Measurements from ENCODE around the gene TGFBR2. TPM values are rescaled to one million over a fixed set of nuclear protein-coding genes. Genes with fewer than 3 reads are reported as not detected.

TGFBR2 gene
- total RNA-seq, 1 experiment from 2014 or later: 103 TPM

DNA sequence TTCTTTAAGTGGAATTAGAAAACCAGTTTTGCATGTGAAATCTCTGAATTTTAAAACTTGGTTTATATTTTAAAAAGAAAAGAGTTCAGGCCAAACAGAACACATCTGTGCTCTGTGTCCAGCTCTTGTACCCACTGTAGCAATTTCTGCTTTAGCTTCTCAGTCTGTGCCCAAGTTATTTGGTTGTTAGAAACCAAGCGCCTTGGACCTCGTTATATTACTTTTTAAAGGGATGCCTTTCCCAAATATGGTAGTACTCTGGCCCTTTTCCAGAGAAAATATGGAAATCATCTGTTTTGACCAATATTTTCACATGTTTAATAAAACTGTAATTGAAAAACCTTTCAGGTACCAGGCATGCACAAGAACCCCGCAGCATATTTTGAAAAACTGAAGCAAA is 27.3 kb downstream of the TGFBR2 start:
- Mint-ChIP-seq H3K27ac (ENCODE audit: low read depth, unreplicated experiment) (no peak overlapping the region), H3K4me1 (ENCODE audit: insufficient read depth, unreplicated experiment) (peaks cover 55% of the 10 kb centered on the region), H3K36me3 (ENCODE audit: insufficient read depth, unreplicated experiment) (peaks cover 86% of the 10 kb centered on the region), H3K9me3 (ENCODE audit: unreplicated experiment) (no peaks in the 10 kb centered on the region), H3K27me3 (ENCODE audit: insufficient read depth, unreplicated experiment) (no peaks in the 10 kb centered on the region), H3K4me3 (ENCODE audit: unreplicated experiment) (no peak overlapping the region)
- TF ChIP-seq, protein P1, sequence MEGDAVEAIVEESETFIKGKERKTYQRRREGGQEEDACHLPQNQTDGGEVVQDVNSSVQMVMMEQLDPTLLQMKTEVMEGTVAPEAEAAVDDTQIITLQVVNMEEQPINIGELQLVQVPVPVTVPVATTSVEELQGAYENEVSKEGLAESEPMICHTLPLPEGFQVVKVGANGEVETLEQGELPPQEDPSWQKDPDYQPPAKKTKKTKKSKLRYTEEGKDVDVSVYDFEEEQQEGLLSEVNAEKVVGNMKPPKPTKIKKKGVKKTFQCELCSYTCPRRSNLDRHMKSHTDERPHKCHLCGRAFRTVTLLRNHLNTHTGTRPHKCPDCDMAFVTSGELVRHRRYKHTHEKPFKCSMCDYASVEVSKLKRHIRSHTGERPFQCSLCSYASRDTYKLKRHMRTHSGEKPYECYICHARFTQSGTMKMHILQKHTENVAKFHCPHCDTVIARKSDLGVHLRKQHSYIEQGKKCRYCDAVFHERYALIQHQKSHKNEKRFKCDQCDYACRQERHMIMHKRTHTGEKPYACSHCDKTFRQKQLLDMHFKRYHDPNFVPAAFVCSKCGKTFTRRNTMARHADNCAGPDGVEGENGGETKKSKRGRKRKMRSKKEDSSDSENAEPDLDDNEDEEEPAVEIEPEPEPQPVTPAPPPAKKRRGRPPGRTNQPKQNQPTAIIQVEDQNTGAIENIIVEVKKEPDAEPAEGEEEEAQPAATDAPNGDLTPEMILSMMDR (IDR thresholded peaks at IDR 0.05; ENCODE audit: unreplicated experiment): no peak
- CTCF ChIA-PET: interaction anchor here (0.6 to 1.9 kb wide), 2 partner anchors 10 to 60 kb away, joined by 4 to 8 read pairs; no protein-coding TSS in a partner anchor
- POLR2A ChIA-PET: interaction anchor here (0.8 to 5.5 kb wide), 5 partner anchors 8 to 26 kb away, joined by 4 to 58 read pairs (median 5); partner anchors contain the start of gene TGFBR2
- no TSS peak for BruUV-seq (replicated peaks)
- DNase-seq (ENCODE audit: unreplicated experiment): no peak
- intact Hi-C loops (cut with micrococcal nuclease): no loop called here

DNA sequence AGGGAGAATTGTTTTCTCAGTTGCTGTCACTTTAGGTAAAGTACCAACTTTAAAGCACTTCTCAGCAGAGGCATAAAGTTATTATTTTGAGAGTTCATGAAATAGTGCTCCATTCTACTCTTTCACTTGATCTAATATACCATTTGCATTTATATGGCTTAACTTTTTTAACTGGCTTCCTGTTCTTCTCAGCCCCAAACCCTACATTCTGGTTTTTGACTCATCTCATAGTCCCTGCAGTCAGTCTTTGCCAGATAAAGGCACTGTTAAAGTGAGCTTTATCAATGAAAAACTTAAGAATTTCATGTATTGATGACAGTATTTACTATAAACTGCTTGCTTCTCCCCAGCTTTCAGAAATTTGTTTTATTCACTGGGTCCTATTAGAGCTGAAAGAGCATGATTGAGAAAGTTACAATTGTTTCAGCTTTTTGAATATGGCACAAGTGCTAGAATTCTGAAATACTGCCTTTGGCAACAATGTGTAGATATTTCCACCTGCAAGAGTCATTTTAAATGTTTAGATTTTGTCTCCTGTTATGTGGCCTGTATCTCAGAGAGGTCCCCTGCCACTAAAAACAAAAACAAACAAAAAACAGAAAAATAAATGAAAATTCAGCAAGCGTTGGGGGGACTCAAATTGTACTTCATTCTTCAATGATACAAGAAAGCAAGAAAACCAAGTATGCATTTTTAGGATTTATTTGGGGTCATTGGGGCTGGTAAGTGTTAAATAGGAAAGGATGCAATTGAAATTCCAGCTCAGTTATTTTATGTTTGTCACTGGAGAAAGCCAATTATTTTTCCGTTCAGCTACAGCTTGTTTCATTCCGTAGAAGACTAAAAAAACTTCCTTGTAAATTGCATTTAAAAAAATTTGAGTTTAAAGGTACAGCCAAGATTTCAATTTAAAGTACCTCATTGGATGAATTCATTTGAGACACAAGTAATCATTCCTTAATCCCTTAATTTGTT is 28.6 kb downstream of the TGFBR2 start:
- POLR2A ChIA-PET: interaction anchor here (0.8 to 2.2 kb wide), 6 partner anchors 8 to 171 kb away, joined by 3 to 13 read pairs (median 5); partner anchors contain the start of gene TGFBR2
- no peak for DNase-seq (ENCODE audit: unreplicated experiment)
- no peak overlapping the region for H3K27ac Mint-ChIP-seq (ENCODE audit: low read depth, unreplicated experiment)
- H3K4me1 Mint-ChIP-seq (ENCODE audit: insufficient read depth, unreplicated experiment): peaks cover 47% of the 10 kb centered on the region
- no peaks in the 10 kb centered on the region for H3K27me3 Mint-ChIP-seq (ENCODE audit: insufficient read depth, unreplicated experiment)
- no peak overlapping the region for H3K4me3 Mint-ChIP-seq (ENCODE audit: unreplicated experiment)
- BruUV-seq (replicated peaks): no TSS peak
- CTCF ChIA-PET: interaction anchor here (0.6 to 1.9 kb wide), 3 partner anchors 9 to 20 kb away, joined by 3 to 8 read pairs (median 3); no protein-coding TSS in a partner anchor
- peaks cover 91% of the 10 kb centered on the region for H3K36me3 Mint-ChIP-seq (ENCODE audit: insufficient read depth, unreplicated experiment)
- intact Hi-C loops (cut with micrococcal nuclease): no loop called here
- TF ChIP-seq, protein P1 (IDR thresholded peaks at IDR 0.05; ENCODE audit: unreplicated experiment): no peak
- H3K9me3 Mint-ChIP-seq (ENCODE audit: unreplicated experiment): no peaks in the 10 kb centered on the region

DNA sequence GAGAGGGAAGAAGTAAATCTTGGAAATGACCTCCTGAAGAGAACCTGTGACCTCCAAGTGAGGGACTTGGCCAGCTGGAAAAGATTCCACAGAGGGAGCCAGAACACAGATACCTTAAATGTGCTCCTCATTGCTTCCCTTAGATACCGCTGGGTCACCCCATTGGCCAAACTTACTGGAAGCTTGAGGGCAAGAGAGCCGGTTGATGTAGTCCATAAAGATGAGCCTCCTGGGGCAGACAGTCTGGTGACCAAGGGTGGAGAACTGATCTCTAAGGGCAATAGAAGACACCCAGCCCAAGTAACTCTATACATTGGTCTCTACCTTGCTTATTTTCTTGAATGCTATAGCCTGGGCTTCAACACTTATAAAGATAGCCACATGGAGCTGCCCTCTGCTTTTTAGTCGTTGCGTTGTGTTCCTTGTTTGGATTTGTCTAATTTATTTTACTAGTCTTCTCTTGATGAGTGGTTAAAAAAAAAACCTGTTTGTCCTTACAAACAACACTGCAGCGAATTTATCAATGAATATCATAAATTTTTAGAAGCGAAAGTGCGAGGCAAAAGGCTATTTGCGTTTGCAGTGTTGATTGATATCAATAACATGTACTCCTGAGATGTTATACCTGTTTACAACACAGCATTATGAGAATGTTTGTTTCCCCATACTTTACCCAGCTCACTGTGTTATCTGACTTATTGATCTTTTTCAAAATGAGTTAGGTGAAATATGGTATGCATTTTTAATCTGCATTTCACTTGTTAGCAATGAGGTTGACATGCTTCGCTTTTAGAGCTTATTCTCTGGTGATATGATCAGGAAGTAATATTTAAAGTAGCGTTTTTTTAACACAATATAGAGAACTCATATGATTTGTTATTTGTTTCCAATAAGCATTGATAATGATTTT is 31.2 kb downstream of the TGFBR2 start:
- Mint-ChIP-seq H3K36me3 (ENCODE audit: insufficient read depth, unreplicated experiment) (peaks cover 84% of the 10 kb centered on the region), H3K4me3 (ENCODE audit: unreplicated experiment) (no peak overlapping the region), H3K27ac (ENCODE audit: low read depth, unreplicated experiment) (no peak overlapping the region), H3K27me3 (ENCODE audit: insufficient read depth, unreplicated experiment) (no peaks in the 10 kb centered on the region), H3K9me3 (ENCODE audit: unreplicated experiment) (no peaks in the 10 kb centered on the region), H3K4me1 (ENCODE audit: insufficient read depth, unreplicated experiment) (peaks cover 41% of the 10 kb centered on the region)
- no peak for DNase-seq (ENCODE audit: unreplicated experiment)
- ChIA-PET CTCF (interaction anchor here (1.0 to 1.8 kb wide), 3 partner anchors 21 to 31 kb away, joined by 3 to 5 read pairs (median 4); no protein-coding TSS in a partner anchor), POLR2A (interaction anchor here (0.7 kb wide), 1 partner anchor 22 kb away, joined by 3 read pairs; no protein-coding TSS in a partner anchor)
- TF ChIP-seq, protein P1 (IDR thresholded peaks at IDR 0.05; ENCODE audit: unreplicated experiment): no peak
- no TSS peak for BruUV-seq (replicated peaks)
- intact Hi-C loops (cut with micrococcal nuclease): no loop called here

Data from MCF 10A (cell line).